ENCODE measurements around the gene C1QTNF8.

C1QTNF8 gene

DNA sequence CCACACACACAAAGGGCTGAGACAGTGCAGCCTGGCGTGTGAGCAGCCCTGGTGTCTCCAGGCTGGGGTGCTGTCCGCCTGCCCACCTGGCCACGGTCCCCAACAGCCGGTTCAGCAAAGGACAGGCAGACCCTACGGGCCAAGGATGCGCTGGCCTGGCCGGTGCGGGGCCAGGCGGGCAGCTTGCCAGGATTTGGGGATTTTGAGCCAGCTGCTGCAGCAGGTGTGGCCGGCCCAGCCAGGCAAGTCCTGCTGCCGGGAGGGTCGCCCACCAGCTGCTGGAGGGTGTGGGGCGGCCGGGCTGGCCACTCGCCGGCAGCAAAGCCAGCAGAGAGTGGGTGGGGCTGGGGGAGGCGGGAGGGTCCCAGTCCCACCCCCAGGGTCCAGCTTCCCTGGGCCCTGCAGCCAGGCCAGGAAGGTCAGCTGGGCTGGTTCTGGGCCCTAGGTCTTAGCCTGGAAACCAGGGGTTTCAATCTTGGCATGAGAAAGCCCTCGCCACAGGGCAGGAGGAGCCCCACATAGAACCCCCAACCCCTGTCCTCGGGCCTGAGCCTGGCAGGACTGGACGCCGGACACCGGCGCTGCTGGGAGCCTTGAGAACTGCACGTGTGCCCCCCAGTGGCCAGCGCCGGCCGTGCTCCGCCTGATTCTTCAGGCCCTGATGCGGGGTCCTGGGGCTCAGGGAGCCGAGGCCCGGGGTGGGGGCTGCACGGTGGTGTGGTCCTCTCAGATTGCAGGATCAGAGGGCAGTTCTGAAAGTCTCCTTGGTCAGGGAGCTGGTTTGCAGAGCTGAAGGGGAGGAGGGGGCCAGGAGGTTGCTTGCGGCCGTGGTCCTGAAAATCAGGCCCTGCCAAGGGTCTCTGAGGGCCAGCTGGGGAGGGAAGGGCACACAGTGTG, 41.1 kb downstream of the C1QTNF8 start:
- no peak for DNase-seq

GRCh38 chr16:1053700-1054368, 42.2 kb downstream of the C1QTNF8 start:
- DNase-seq, result no peak

GRCh38 chr16:1053121-1053521, 42.9 kb downstream of the C1QTNF8 start:
- no peak for DNase-seq

DNA sequence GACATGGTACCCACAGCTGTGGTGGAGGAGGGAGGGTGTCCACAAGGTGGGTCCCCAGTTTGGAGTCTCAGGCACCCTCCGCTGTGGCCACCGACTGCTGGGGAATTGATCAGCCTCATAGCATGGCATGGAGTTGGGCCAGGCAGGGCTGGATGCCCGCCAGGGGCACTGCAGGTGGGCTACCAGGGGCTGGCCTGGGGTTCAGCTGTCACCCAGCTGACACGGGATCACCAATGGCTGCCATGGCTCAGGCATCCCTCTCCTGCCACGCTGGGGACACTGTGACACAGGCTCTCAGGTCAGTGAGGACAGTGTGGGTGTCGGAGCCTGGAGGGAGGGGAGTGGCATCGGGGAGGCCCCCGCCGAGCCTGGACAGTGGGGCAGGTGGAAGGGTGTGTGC, 43.3 kb downstream of the C1QTNF8 start:
- DNase-seq, result no peak

DNA sequence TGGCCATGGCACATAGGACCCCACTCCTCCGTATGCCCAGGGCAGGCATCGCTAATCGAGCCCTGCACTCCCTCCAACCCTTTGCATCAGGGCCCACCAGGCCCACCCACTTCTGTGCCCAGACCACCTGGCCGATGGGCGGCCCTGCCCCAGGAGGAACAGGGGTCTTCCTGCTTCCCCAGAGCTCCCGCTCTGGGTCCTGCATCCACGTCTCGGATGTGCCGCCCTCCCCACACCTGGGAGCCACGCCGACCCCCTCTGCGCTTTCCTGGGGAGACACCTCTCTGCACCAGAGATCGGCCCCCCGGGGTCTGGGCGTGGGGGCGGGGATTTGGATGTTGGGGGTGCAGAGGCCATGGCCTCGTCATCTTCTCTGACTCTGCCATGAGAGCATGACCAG, 44.6 kb downstream of the C1QTNF8 start:
- no peak for DNase-seq

GRCh38 chr16:1050921-1051320, 45.1 kb downstream of the C1QTNF8 start:
- no peak for DNase-seq

DNA sequence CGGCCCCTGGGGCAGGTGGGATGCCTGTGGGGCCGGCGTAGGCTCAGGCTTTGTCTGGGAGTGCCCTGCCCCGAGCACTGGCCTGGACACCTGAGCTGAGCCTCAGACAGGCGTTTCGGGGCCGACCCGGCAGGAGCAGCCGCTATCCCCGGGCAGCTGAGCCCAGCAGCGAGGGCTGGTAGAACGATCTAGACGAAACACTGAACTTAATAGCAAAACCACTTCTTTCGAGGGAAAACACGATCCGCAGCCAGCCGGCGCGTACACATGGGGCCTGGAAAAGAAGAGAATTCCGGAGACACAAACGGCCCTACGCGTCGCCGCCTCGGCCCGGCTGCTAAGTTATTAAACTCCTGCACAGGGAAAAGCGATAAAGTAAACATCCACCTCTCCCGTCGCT, 45.5 kb downstream of the C1QTNF8 start:
- no peak for DNase-seq

- no peak for DNase-seq
These were observed 46.1 kb downstream of the C1QTNF8 start for GRCh38 chr16:1049976-1050247.

DNA sequence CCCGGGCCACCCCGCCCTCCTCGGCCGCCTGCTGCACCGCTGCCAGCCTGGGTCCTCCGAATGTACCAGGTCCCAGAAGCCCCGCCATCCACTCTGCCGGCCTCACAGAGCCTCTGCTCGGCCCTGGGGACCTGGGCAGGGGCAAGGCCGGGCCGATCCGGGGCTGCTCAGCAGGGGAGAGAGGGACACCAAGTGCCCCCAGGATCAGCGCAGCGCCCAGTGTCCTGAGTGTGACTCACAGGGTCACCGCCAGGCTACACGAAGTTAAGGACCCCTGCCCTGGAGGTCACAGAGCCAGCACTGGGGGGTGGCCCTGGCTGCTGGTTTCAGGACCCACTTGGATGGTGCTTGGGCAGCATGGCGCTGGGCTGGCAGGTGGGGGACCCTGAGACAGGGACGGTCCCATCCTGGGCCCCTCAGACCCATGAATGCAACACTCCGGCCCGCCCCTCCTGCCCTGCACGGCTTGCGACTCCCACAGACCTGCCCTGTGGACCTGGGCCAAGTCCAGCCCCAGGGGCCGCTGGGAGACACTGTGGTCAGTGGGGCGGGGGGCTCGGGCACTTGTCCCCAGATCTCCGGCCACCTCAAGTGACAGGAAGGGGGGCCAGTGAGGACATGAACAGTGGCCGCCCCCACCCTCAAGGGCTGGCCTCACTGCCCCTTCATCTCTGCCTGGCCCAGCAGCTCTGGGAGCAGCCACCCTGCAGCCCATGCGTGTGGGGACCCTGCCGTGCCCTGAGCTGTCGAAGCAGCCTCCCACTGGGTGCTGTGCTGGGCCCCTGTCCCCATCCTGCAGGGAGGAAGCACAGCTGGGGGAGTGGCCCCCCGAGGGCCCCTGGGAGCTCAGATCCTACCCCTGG, 46.7 kb downstream of the C1QTNF8 start:
- no peak for DNase-seq

- DNase-seq, result peak; percentile 19
These were observed 47.5 kb downstream of the C1QTNF8 start for GRCh38 chr16:1048442-1049112.

- no peak for DNase-seq
These were observed 48.2 kb downstream of the C1QTNF8 start for GRCh38 chr16:1047801-1048200.

GRCh38 chr16:1047123-1047522, 48.9 kb downstream of the C1QTNF8 start:
- no peak for DNase-seq

GRCh38 chr16:1045993-1046911, 49.8 kb downstream of the C1QTNF8 start:
- DNase-seq, result no peak

DNA sequence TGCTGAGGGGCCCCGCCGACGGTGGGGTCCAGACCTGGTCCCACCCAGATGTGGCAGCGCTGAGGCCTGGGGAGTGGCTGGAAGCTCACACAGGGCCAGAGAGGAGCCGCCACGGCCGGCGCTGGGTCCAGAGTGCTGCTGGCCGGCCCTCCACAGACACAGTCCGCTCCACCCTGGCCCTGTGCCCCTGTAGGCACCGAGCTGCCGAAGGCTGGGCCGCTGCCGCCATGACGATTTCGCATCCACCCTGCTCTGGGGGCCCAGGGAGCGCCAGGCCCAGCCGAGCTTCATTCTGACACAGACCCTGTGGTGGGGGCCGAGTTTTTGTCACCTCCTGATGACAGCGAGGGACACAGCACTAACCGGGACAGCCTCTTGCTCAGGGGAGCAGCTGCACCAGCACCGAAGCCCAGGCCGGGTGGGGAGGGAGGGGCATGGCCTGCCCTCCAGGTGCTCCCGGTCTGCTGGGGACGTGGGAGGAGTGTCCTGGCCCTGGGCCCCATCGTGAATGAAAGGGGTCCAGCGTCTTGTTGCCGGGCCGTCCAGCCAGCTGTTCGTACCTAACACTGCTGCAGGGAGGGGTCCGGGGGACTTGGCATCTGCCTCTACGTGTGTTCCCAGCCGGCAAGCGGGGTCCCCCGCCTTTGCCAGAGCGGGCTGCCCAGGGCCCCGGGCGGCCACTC, 50.6 kb downstream of the C1QTNF8 start:
- no peak for DNase-seq

DNA sequence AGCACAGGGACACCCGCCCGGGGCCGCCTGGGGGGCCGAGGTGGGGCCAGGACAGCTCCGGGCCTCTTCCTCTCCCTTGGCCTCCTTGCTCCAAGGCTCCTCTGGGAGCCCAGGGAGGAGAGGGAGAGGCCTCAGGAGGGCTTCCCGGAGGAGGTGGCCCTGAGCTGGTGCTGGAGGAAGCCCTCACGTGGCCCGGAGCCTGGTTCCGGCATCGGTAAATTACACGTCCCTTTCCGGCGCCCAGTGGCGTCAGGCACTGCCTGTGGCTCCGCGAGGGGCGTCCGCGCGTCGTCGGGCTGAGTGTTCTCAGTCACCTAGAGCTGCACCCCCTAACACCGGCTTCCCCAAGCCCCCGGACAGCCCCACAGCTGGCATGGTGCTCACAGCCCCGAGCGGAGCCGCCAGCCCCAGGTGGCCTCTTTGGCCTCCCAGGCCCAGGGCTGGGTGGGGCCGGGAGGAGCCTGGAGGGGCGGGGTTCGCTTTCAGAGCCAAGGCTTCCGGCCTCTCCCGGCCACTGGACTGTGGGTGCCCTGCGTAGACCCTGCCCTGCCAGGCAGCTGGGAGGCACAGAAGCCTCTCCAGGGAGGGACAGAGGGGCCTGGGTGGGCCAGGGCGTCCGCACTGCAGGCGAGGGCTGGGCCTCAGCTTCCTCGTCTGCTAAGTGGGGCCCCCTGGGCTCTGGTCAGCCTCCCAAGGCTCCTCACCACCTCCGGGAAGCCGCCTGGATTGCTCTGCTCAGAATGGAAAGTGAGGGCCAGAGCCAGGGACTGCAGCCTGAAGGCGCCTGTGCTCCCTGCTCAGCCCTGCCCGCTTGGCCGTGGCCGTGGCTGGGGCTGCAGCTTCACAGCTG, 51.4 kb downstream of the C1QTNF8 start:
- no peak for DNase-seq

DNA sequence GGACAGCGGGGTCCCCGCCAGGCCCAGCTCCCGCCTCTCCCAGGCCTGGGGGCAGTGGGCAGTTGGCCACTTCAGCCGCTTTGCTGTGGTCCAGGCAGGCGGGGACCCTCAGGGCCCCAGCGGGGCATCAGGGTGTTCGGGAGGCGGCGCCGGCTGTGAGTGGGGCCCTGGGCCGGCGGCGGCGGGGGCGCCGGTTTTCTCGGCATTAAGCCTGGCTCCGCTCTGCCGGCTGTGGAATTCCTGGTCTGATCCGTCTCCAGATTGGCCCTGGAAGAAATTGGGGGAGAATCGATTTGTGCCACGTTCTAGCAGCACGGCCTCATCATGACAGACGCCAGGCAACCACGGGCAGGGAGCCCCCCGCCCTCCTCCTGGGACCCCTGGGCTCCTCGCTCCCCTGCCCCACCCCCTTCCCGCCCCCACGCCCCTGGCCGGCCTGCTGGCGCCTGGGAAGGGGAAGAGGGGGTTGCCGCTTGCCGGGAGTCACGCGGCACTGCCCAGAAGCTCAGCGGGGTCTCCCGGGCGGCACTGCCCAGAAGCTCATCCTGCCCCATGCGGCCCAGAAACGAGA, 52.1 kb downstream of the C1QTNF8 start:
- DNase-seq, result no peak

- peak; percentile 17 for DNase-seq
These were observed 53.2 kb downstream of the C1QTNF8 start for GRCh38 chr16:1042866-1043265.

GRCh38 chr16:1042049-1042744, 53.8 kb downstream of the C1QTNF8 start:
- no peak for DNase-seq

- no peak for DNase-seq
These were observed 55.7 kb downstream of the C1QTNF8 start for GRCh38 chr16:1040346-1040745.
